ENCODE measurements around the gene CPT2.

Gene CPT2

GRCh38 chr1:53196485-53197290 lies at the start of gene CPT2:
TSS of gene CPT2 (plus strand) at chr1:53196824. CDS start at chr1:53196944, 120 bp downstream.
- Histone ChIP-seq H3K9me3 (ENCODE audit: control insufficient read depth in 2 of 2, low read length in 2 of 2) (no peaks in the 10 kb centered on the region), H3K36me3 (ENCODE audit: control insufficient read depth in 2 of 2, insufficient read depth in 2 of 2, low read length in 2 of 2) (peaks cover 10% of the 10 kb centered on the region in 2 donors), H3K4me3 (ENCODE audit: low read length in 2 of 2) (peak within 1 kb of the TSS; percentile 67 to 94), H3K9ac (ENCODE audit: low read depth in 1 of 2, low read length in 2 of 2) (peak within 1 kb of the TSS; percentile 84 to 98), H3K27me3 (ENCODE audit: control insufficient read depth in 2 of 2, insufficient read depth in 2 of 2, low read length in 2 of 2) (no peaks in the 10 kb centered on the region), H3K27ac (ENCODE audit: low read depth in 2 of 2, low read length in 2 of 2) (peak within 1 kb of the TSS; percentile 93 to 96), H3K4me1 (ENCODE audit: control insufficient read depth in 2 of 2, insufficient read depth in 2 of 2, low read length in 2 of 2) (peaks cover 19 to 25% of the 10 kb centered on the region in 2 donors)

- no peaks in the 10 kb centered on the region for H3K36me3 ChIP-seq (ENCODE audit: control insufficient read depth in 2 of 2, insufficient read depth in 2 of 2, low read length in 2 of 2)
- H3K4me3 ChIP-seq (ENCODE audit: low read length in 2 of 2) = no peak overlapping the region
- H3K4me1 ChIP-seq (ENCODE audit: control insufficient read depth in 2 of 2, insufficient read depth in 2 of 2, low read length in 2 of 2) = peaks cover 0 to 3% of the 10 kb centered on the region in 2 donors
- no peak overlapping the region for H3K9ac ChIP-seq (ENCODE audit: low read depth in 1 of 2, low read length in 2 of 2)
- H3K27ac ChIP-seq (ENCODE audit: low read depth in 2 of 2, low read length in 2 of 2) = no peak overlapping the region
- no peaks in the 10 kb centered on the region for H3K9me3 ChIP-seq (ENCODE audit: control insufficient read depth in 2 of 2, low read length in 2 of 2)
- no peaks in the 10 kb centered on the region for H3K27me3 ChIP-seq (ENCODE audit: control insufficient read depth in 2 of 2, insufficient read depth in 2 of 2, low read length in 2 of 2)
Measured at GRCh38 chr1:53147174-53147573, 49.5 kb upstream of the CPT2 start.

- Histone ChIP-seq H3K4me1 (ENCODE audit: control insufficient read depth in 2 of 2, insufficient read depth in 2 of 2, low read length in 2 of 2) (peaks cover 0 to 3% of the 10 kb centered on the region in 2 donors), H3K9ac (ENCODE audit: low read depth in 1 of 2, low read length in 2 of 2) (no peak overlapping the region), H3K4me3 (ENCODE audit: low read length in 2 of 2) (no peak overlapping the region), H3K36me3 (ENCODE audit: control insufficient read depth in 2 of 2, insufficient read depth in 2 of 2, low read length in 2 of 2) (no peaks in the 10 kb centered on the region), H3K27ac (ENCODE audit: low read depth in 2 of 2, low read length in 2 of 2) (no peak overlapping the region), H3K27me3 (ENCODE audit: control insufficient read depth in 2 of 2, insufficient read depth in 2 of 2, low read length in 2 of 2) (no peaks in the 10 kb centered on the region), H3K9me3 (ENCODE audit: control insufficient read depth in 2 of 2, low read length in 2 of 2) (no peaks in the 10 kb centered on the region)
Measured at GRCh38 chr1:53148123-53148522, 48.5 kb upstream of the CPT2 start.

- H3K27ac ChIP-seq (ENCODE audit: low read depth in 2 of 2, low read length in 2 of 2) = no peak overlapping the region
- no peaks in the 10 kb centered on the region for H3K4me1 ChIP-seq (ENCODE audit: control insufficient read depth in 2 of 2, insufficient read depth in 2 of 2, low read length in 2 of 2)
- no peaks in the 10 kb centered on the region for H3K9me3 ChIP-seq (ENCODE audit: control insufficient read depth in 2 of 2, low read length in 2 of 2)
- H3K9ac ChIP-seq (ENCODE audit: low read depth in 1 of 2, low read length in 2 of 2) = no peak overlapping the region
- no peaks in the 10 kb centered on the region for H3K27me3 ChIP-seq (ENCODE audit: control insufficient read depth in 2 of 2, insufficient read depth in 2 of 2, low read length in 2 of 2)
- H3K36me3 ChIP-seq (ENCODE audit: control insufficient read depth in 2 of 2, insufficient read depth in 2 of 2, low read length in 2 of 2) = no peaks in the 10 kb centered on the region
- H3K4me3 ChIP-seq (ENCODE audit: low read length in 2 of 2) = no peak overlapping the region
Measured at GRCh38 chr1:53153752-53154151, 42.9 kb upstream of the CPT2 start.

- no peaks in the 10 kb centered on the region for H3K4me1 ChIP-seq (ENCODE audit: control insufficient read depth in 2 of 2, insufficient read depth in 2 of 2, low read length in 2 of 2)
- no peaks in the 10 kb centered on the region for H3K27me3 ChIP-seq (ENCODE audit: control insufficient read depth in 2 of 2, insufficient read depth in 2 of 2, low read length in 2 of 2)
- H3K27ac ChIP-seq (ENCODE audit: low read depth in 2 of 2, low read length in 2 of 2) = no peak overlapping the region
- H3K36me3 ChIP-seq (ENCODE audit: control insufficient read depth in 2 of 2, insufficient read depth in 2 of 2, low read length in 2 of 2) = no peaks in the 10 kb centered on the region
- H3K9ac ChIP-seq (ENCODE audit: low read depth in 1 of 2, low read length in 2 of 2) = no peak overlapping the region
- H3K9me3 ChIP-seq (ENCODE audit: control insufficient read depth in 2 of 2, low read length in 2 of 2) = no peaks in the 10 kb centered on the region
- no peak overlapping the region for H3K4me3 ChIP-seq (ENCODE audit: low read length in 2 of 2)
Measured at GRCh38 chr1:53154859-53155438, 41.7 kb upstream of the CPT2 start.

- Histone ChIP-seq H3K36me3 (ENCODE audit: control insufficient read depth in 2 of 2, insufficient read depth in 2 of 2, low read length in 2 of 2) (no peaks in the 10 kb centered on the region), H3K4me1 (ENCODE audit: control insufficient read depth in 2 of 2, insufficient read depth in 2 of 2, low read length in 2 of 2) (no peaks in the 10 kb centered on the region), H3K27me3 (ENCODE audit: control insufficient read depth in 2 of 2, insufficient read depth in 2 of 2, low read length in 2 of 2) (no peaks in the 10 kb centered on the region), H3K4me3 (ENCODE audit: low read length in 2 of 2) (no peak overlapping the region), H3K9ac (ENCODE audit: low read depth in 1 of 2, low read length in 2 of 2) (no peak overlapping the region), H3K27ac (ENCODE audit: low read depth in 2 of 2, low read length in 2 of 2) (no peak overlapping the region), H3K9me3 (ENCODE audit: control insufficient read depth in 2 of 2, low read length in 2 of 2) (no peaks in the 10 kb centered on the region)
Measured at GRCh38 chr1:53155534-53155933, 41.1 kb upstream of the CPT2 start.

- H3K4me3 ChIP-seq (ENCODE audit: low read length in 2 of 2) = no peak overlapping the region
- no peak overlapping the region for H3K27ac ChIP-seq (ENCODE audit: low read depth in 2 of 2, low read length in 2 of 2)
- H3K4me1 ChIP-seq (ENCODE audit: control insufficient read depth in 2 of 2, insufficient read depth in 2 of 2, low read length in 2 of 2) = no peaks in the 10 kb centered on the region
- H3K9me3 ChIP-seq (ENCODE audit: control insufficient read depth in 2 of 2, low read length in 2 of 2) = no peaks in the 10 kb centered on the region
- no peaks in the 10 kb centered on the region for H3K27me3 ChIP-seq (ENCODE audit: control insufficient read depth in 2 of 2, insufficient read depth in 2 of 2, low read length in 2 of 2)
- H3K9ac ChIP-seq (ENCODE audit: low read depth in 1 of 2, low read length in 2 of 2) = no peak overlapping the region
- no peaks in the 10 kb centered on the region for H3K36me3 ChIP-seq (ENCODE audit: control insufficient read depth in 2 of 2, insufficient read depth in 2 of 2, low read length in 2 of 2)
Measured at GRCh38 chr1:53155945-53156344, 40.7 kb upstream of the CPT2 start.

GRCh38 chr1:53156783-53157182 lies 39.8 kb upstream of the CPT2 start:
- H3K27ac ChIP-seq (ENCODE audit: low read depth in 2 of 2, low read length in 2 of 2) = no peak overlapping the region
- H3K9ac ChIP-seq (ENCODE audit: low read depth in 1 of 2, low read length in 2 of 2) = no peak overlapping the region
- H3K9me3 ChIP-seq (ENCODE audit: control insufficient read depth in 2 of 2, low read length in 2 of 2) = no peaks in the 10 kb centered on the region
- no peak overlapping the region for H3K4me3 ChIP-seq (ENCODE audit: low read length in 2 of 2)
- H3K4me1 ChIP-seq (ENCODE audit: control insufficient read depth in 2 of 2, insufficient read depth in 2 of 2, low read length in 2 of 2) = no peaks in the 10 kb centered on the region
- H3K36me3 ChIP-seq (ENCODE audit: control insufficient read depth in 2 of 2, insufficient read depth in 2 of 2, low read length in 2 of 2) = no peaks in the 10 kb centered on the region
- H3K27me3 ChIP-seq (ENCODE audit: control insufficient read depth in 2 of 2, insufficient read depth in 2 of 2, low read length in 2 of 2) = no peaks in the 10 kb centered on the region

GRCh38 chr1:53158900-53159299 lies 37.7 kb upstream of the CPT2 start:
- H3K36me3 ChIP-seq (ENCODE audit: control insufficient read depth in 2 of 2, insufficient read depth in 2 of 2, low read length in 2 of 2) = no peaks in the 10 kb centered on the region
- no peak overlapping the region for H3K4me3 ChIP-seq (ENCODE audit: low read length in 2 of 2)
- no peak overlapping the region for H3K9ac ChIP-seq (ENCODE audit: low read depth in 1 of 2, low read length in 2 of 2)
- H3K4me1 ChIP-seq (ENCODE audit: control insufficient read depth in 2 of 2, insufficient read depth in 2 of 2, low read length in 2 of 2) = no peaks in the 10 kb centered on the region
- H3K27me3 ChIP-seq (ENCODE audit: control insufficient read depth in 2 of 2, insufficient read depth in 2 of 2, low read length in 2 of 2) = no peaks in the 10 kb centered on the region
- H3K9me3 ChIP-seq (ENCODE audit: control insufficient read depth in 2 of 2, low read length in 2 of 2) = no peaks in the 10 kb centered on the region
- no peak overlapping the region for H3K27ac ChIP-seq (ENCODE audit: low read depth in 2 of 2, low read length in 2 of 2)

- Histone ChIP-seq H3K4me3 (ENCODE audit: low read length in 2 of 2) (no peak overlapping the region), H3K9me3 (ENCODE audit: control insufficient read depth in 2 of 2, low read length in 2 of 2) (no peaks in the 10 kb centered on the region), H3K9ac (ENCODE audit: low read depth in 1 of 2, low read length in 2 of 2) (no peak overlapping the region), H3K4me1 (ENCODE audit: control insufficient read depth in 2 of 2, insufficient read depth in 2 of 2, low read length in 2 of 2) (no peaks in the 10 kb centered on the region), H3K36me3 (ENCODE audit: control insufficient read depth in 2 of 2, insufficient read depth in 2 of 2, low read length in 2 of 2) (no peaks in the 10 kb centered on the region), H3K27ac (ENCODE audit: low read depth in 2 of 2, low read length in 2 of 2) (no peak overlapping the region), H3K27me3 (ENCODE audit: control insufficient read depth in 2 of 2, insufficient read depth in 2 of 2, low read length in 2 of 2) (no peaks in the 10 kb centered on the region)
Measured at GRCh38 chr1:53160924-53161378, 35.7 kb upstream of the CPT2 start.

Data from mucosa of rectum (tissue), 2 donors.